ENCODE data around the gene PAFAH2. TPM values are rescaled to one million over a fixed set of nuclear protein-coding genes. Genes with fewer than 3 reads are reported as not detected.

Gene PAFAH2
- total RNA-seq, 1 experiment from 2014 or later = 6.7 TPM

DNA sequence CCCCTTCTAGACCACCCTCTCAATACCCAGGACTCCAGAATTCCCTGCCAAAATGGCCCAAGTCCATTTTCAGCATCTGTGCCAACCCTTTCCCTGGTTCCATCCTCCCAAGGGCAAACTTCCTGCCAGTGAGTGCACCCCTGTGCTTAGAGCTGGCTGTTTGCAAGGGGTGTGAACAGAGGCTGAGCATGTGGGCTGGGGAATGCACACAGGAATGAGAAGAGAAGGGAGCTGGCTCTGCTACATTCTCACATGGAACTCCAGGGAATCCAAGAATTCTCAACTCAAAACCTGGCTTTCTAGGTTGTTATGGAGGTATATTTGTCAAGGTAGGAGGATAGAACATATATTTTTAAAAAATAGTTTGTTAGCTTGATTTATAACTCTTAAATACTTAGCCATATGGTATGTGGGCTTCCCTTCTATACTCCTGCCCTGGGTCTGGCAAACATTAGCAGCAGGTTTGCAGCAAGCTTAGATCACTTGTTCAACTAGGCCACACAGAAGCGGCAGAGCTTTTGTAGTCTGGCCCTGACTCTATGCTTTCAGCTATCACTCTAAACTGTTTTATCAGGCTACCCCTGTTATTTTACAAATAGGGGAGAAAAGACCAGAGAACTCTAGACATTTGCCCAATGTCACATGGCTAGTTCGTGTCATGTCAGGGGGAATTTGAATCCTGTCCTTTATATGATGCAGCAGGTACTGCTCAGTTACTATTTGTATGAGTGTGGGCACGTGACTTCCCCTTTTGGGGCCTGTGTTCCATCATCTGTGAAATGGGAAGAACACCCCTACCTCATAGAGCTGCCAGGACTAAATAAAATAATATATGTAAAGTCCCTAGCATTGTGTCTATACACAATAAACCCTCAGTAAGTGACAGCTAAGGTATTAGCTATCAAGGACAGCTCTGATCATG, 83.5 kb downstream of the PAFAH2 start:
- ChIA-PET CTCF (no interaction called here), POLR2A (ENCODE audit: low non-redundant PET) (no interaction called here)
- intact Hi-C loops (cut with micrococcal nuclease; ENCODE audit: unreplicated experiment) = no loop called here
- no peak for TF ChIP-seq EZH2 (IDR thresholded peaks at IDR 0.05; ENCODE audit: borderline replicate concordance, low read depth, low read length, poor library complexity, severe bottlenecking)
- TF ChIP-seq, protein P1, sequence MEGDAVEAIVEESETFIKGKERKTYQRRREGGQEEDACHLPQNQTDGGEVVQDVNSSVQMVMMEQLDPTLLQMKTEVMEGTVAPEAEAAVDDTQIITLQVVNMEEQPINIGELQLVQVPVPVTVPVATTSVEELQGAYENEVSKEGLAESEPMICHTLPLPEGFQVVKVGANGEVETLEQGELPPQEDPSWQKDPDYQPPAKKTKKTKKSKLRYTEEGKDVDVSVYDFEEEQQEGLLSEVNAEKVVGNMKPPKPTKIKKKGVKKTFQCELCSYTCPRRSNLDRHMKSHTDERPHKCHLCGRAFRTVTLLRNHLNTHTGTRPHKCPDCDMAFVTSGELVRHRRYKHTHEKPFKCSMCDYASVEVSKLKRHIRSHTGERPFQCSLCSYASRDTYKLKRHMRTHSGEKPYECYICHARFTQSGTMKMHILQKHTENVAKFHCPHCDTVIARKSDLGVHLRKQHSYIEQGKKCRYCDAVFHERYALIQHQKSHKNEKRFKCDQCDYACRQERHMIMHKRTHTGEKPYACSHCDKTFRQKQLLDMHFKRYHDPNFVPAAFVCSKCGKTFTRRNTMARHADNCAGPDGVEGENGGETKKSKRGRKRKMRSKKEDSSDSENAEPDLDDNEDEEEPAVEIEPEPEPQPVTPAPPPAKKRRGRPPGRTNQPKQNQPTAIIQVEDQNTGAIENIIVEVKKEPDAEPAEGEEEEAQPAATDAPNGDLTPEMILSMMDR (conservative IDR thresholded peaks at IDR 0.05; ENCODE audit: low read depth, low read length) = no peak
- no peaks in the 10 kb centered on the region for H3K36me3 ChIP-seq (ENCODE audit: insufficient read depth, low read length, poor library complexity, severe bottlenecking)
- BruUV-seq (replicated peaks) = no TSS peak
- H3K27me3 ChIP-seq (replicated peaks; ENCODE audit: insufficient read depth, low read depth, low read length, poor library complexity) = no peaks in the 10 kb centered on the region
- no peak overlapping the region for H3K27ac ChIP-seq (ENCODE audit: low read depth, low read length, poor library complexity, severe bottlenecking)
- no peaks in the 10 kb centered on the region for H3K4me1 ChIP-seq (ENCODE audit: insufficient read depth, low read length, poor library complexity, severe bottlenecking)
- no peak overlapping the region for H3K4me3 ChIP-seq (ENCODE audit: low read depth, low read length, poor library complexity, severe bottlenecking)
- DNase-seq (ENCODE audit: low spot score) = no peak
- no peaks in the 10 kb centered on the region for H3K9me3 ChIP-seq (ENCODE audit: low read depth, low read length, poor library complexity, severe bottlenecking)

DNA sequence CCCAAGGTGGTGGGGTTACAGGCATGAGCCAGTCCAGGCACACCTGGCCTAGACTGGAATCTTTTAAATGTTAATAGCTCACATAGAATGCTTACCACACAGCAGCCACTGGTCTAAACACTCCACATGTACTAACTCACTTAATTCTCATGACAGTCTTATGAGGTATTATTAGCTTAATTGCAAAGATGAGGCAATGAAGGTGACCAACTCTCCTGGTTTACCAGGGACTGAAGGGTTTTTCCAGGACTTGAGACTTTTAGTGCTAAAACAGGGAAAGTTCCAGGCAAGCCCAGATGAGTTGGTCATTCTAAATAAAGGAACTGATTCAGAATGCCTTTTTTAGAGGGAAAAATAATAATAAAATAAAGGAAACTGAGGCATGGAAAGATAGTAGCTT, 84.7 kb downstream of the PAFAH2 start:
- Histone ChIP-seq H3K27me3 (replicated peaks; ENCODE audit: insufficient read depth, low read depth, low read length, poor library complexity) (no peaks in the 10 kb centered on the region), H3K36me3 (ENCODE audit: insufficient read depth, low read length, poor library complexity, severe bottlenecking) (no peaks in the 10 kb centered on the region), H3K9me3 (ENCODE audit: low read depth, low read length, poor library complexity, severe bottlenecking) (no peaks in the 10 kb centered on the region), H3K4me1 (ENCODE audit: insufficient read depth, low read length, poor library complexity, severe bottlenecking) (no peaks in the 10 kb centered on the region), H3K4me3 (ENCODE audit: low read depth, low read length, poor library complexity, severe bottlenecking) (no peak overlapping the region), H3K27ac (ENCODE audit: low read depth, low read length, poor library complexity, severe bottlenecking) (no peak overlapping the region)
- CTCF ChIA-PET = no interaction called here
- POLR2A ChIA-PET (ENCODE audit: low non-redundant PET) = no interaction called here
- intact Hi-C loops (cut with micrococcal nuclease; ENCODE audit: unreplicated experiment) = no loop called here
- TF ChIP-seq, protein P1 (conservative IDR thresholded peaks at IDR 0.05; ENCODE audit: low read depth, low read length) = no peak
- no peak for TF ChIP-seq EZH2 (IDR thresholded peaks at IDR 0.05; ENCODE audit: borderline replicate concordance, low read depth, low read length, poor library complexity, severe bottlenecking)
- no TSS peak for BruUV-seq (replicated peaks)
- DNase-seq (ENCODE audit: low spot score) = no peak

DNA sequence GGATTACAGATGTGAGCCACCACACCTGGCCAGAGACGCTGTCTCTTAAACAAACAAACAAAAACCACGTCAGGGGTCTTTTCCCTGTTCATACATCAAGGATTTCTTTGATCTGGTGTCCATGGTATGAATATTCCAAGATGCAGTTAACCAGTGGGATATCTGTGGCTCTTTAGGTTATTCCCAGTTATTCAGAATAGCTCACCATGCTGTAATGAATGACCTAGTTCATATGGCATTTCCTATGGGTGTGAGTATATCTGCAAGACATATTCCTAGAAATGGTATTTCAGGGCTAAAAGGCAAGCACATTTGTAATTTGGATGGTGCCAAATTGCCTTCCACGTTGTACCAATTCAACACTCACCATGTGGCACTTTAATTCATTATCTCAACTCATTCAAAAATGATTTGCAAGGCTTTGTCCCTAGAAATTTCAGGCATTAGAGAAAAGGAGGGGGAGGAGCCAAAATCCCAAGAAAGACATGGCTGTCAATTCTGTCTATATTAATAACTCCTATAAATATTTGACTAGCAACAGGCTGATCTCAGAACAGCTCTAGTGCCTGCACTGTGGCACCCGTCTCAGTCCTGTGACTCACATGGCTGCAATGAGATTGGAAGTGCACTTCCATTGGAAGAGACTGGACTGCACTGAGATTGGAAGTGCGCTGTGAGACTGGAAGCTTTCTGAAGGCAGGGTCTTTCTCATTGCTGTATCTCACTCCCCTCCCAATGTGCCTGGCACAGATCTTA, 85.6 kb downstream of the PAFAH2 start:
- H3K4me3 ChIP-seq (ENCODE audit: low read depth, low read length, poor library complexity, severe bottlenecking) = no peak overlapping the region
- TF ChIP-seq, protein P1 (conservative IDR thresholded peaks at IDR 0.05; ENCODE audit: low read depth, low read length) = no peak
- TF ChIP-seq EZH2 (IDR thresholded peaks at IDR 0.05; ENCODE audit: borderline replicate concordance, low read depth, low read length, poor library complexity, severe bottlenecking) = no peak
- no TSS peak for BruUV-seq (replicated peaks)
- H3K4me1 ChIP-seq (ENCODE audit: insufficient read depth, low read length, poor library complexity, severe bottlenecking) = no peaks in the 10 kb centered on the region
- ChIA-PET CTCF (no interaction called here), POLR2A (ENCODE audit: low non-redundant PET) (no interaction called here)
- no peak overlapping the region for H3K27ac ChIP-seq (ENCODE audit: low read depth, low read length, poor library complexity, severe bottlenecking)
- intact Hi-C loops (cut with micrococcal nuclease; ENCODE audit: unreplicated experiment) = no loop called here
- no peak for DNase-seq (ENCODE audit: low spot score)
- no peaks in the 10 kb centered on the region for H3K36me3 ChIP-seq (ENCODE audit: insufficient read depth, low read length, poor library complexity, severe bottlenecking)
- no peaks in the 10 kb centered on the region for H3K9me3 ChIP-seq (ENCODE audit: low read depth, low read length, poor library complexity, severe bottlenecking)
- H3K27me3 ChIP-seq (replicated peaks; ENCODE audit: insufficient read depth, low read depth, low read length, poor library complexity) = no peaks in the 10 kb centered on the region

All from A673 (cell line).